CD14-positive monocyte (primary cell): ENCODE results near the gene FREM2. TPM values are rescaled to one million over a fixed set of nuclear protein-coding genes. Genes with fewer than 3 reads are reported as not detected.

Experiments used
- DNase-seq, 3 donors: peaks; one replicate each; pipeline ENCODE4 v3.0.0-alpha.2; 2011 to 2022
- H2AFZ ChIP-seq: 2 replicates; pipeline ENCODE4 v1.6.0; 2012; ENCODE audit warnings: mild to moderate bottlenecking, low read depth, low read length, inconsistent platforms; ENCODE audit not compliant: insufficient read depth, poor library complexity, severe bottlenecking
- H3K27ac ChIP-seq, 2 donors: 1 replicate in 1 of 2; 2 replicates in 1 of 2; pipeline ENCODE4 v1.5.1; 2012 to 2013; ENCODE audit warnings: low read length in 2 of 2, control low read depth in 1 of 2, inconsistent platforms in 1 of 2, low read depth in 1 of 2, mild to moderate bottlenecking in 1 of 2
- H3K27me3 ChIP-seq, 2 donors: one replicate each; pipeline versions ENCODE4 v1.6.0 to v1.6.1; 2011 to 2013; ENCODE audit warnings: low read length in 2 of 2; ENCODE audit not compliant: control insufficient read depth in 2 of 2, insufficient read depth in 2 of 2
- H3K36me3 ChIP-seq, 2 donors: replicated peaks in 1 of 2; 1 replicate in 1 of 2; 2 replicates in 1 of 2; pipeline versions ENCODE4 v1.5.1 to v1.6.1; 2012 to 2013; ENCODE audit warnings: low read length in 2 of 2, control low read depth in 1 of 2, inconsistent platforms in 1 of 2, mild to moderate bottlenecking in 1 of 2; ENCODE audit not compliant: insufficient read depth in 2 of 2, control insufficient read depth in 1 of 2
- H3K4me1 ChIP-seq, 2 donors: 1 replicate in 1 of 2; 2 replicates in 1 of 2; pipeline versions ENCODE4 v1.5.1 to v1.6.1; 2012 to 2013; ENCODE audit warnings: low read length in 2 of 2, control low read depth in 1 of 2, inconsistent platforms in 1 of 2, mild to moderate bottlenecking in 1 of 2, moderate library complexity in 1 of 2; ENCODE audit not compliant: insufficient read depth in 2 of 2, control insufficient read depth in 1 of 2
- H3K4me2 ChIP-seq: replicated peaks from 2 replicates; pipeline ENCODE3; 2012; ENCODE audit warnings: low read length, moderate library complexity, mild to moderate bottlenecking; ENCODE audit not compliant: poor library complexity, severe bottlenecking; ENCODE audit errors: extremely low read depth
- H3K4me3 ChIP-seq, 3 experiments: fragments of 200-600 bp in 1 of 3; sonication (generic) in 1 of 3; replicated peaks in 1 of 3; 1 replicate in 2 of 3; 2 replicates in 1 of 3; pipeline ENCODE4 v1.5.1; 2011 to 2013; ENCODE audit warnings: low read length in 3 of 3, mild to moderate bottlenecking in 3 of 3, control low read depth in 2 of 3, low read depth in 2 of 3, inconsistent platforms in 1 of 3, moderate library complexity in 1 of 3
- H3K79me2 ChIP-seq: 2 replicates; pipeline ENCODE4 v1.6.0; 2012; ENCODE audit warnings: mild to moderate bottlenecking, control low read depth, inconsistent platforms, low read length, moderate library complexity; ENCODE audit not compliant: insufficient read depth
- H3K9ac ChIP-seq: 2 replicates; pipeline ENCODE4 v1.6.0; 2017; ENCODE audit warnings: low read length, mild to moderate bottlenecking; ENCODE audit not compliant: insufficient read depth, poor library complexity, severe bottlenecking
- H3K9me3 ChIP-seq, 2 donors: replicated peaks in 1 of 2; 1 replicate in 1 of 2; 2 replicates in 1 of 2; pipeline versions ENCODE4 v1.5.1 to v1.6.1; 2012 to 2013; ENCODE audit warnings: low read length in 2 of 2, control low read depth in 1 of 2; ENCODE audit not compliant: control insufficient read depth in 1 of 2, insufficient read depth in 1 of 2
- H4K20me1 ChIP-seq: 2 replicates; pipeline ENCODE4 v1.6.0; 2012; ENCODE audit warnings: mild to moderate bottlenecking, low read length, control low read depth, moderate library complexity; ENCODE audit not compliant: insufficient read depth
- H3K27ac Mint-ChIP-seq, 7 donors: one replicate each; pipeline ENCODE4 v1.8.0; 2020; ENCODE audit warnings: mild to moderate bottlenecking in 7 of 7, mixed read lengths in 7 of 7, moderate library complexity in 6 of 7, inconsistent platforms in 2 of 7
- H3K27me3 Mint-ChIP-seq, 3 donors: one replicate each; pipeline ENCODE4 v1.8.0; 2021 to 2022; ENCODE audit warnings: low read depth in 3 of 3, mild to moderate bottlenecking in 3 of 3, mixed read lengths in 3 of 3, moderate library complexity in 3 of 3, inconsistent platforms in 1 of 3
- H3K36me3 Mint-ChIP-seq, 2 donors: one replicate each; pipeline ENCODE4 v1.8.0; 2020; ENCODE audit warnings: mixed read lengths in 2 of 2, inconsistent platforms in 1 of 2, mild to moderate bottlenecking in 1 of 2
- H3K4me1 Mint-ChIP-seq: one replicate; pipeline ENCODE4 v1.8.0; 2020; ENCODE audit warnings: mild to moderate bottlenecking, mixed read lengths
- H3K4me3 Mint-ChIP-seq, 2 donors: one replicate each; pipeline ENCODE4 v1.8.0; 2020; ENCODE audit warnings: mild to moderate bottlenecking in 2 of 2, mixed read lengths in 2 of 2, moderate library complexity in 1 of 2
- H3K9me3 Mint-ChIP-seq, 7 donors: one replicate each; pipeline ENCODE4 v1.8.0; 2020 to 2022; ENCODE audit warnings: mixed read lengths in 7 of 7, mild to moderate bottlenecking in 6 of 7, moderate library complexity in 6 of 7, inconsistent platforms in 2 of 7
- CTCF ChIP-seq: fragments of 200-600 bp; IDR thresholded peaks from one replicate; pipeline ENCODE4 v1.8.0; 2022; ENCODE audit warnings: antibody characterized with exemption, mild to moderate bottlenecking
- WGBS: methylation state at CpG from one replicate; pipeline ENCODE4 v1.1.5; 2013; ENCODE audit warnings: missing lambda C conversion rate; ENCODE audit not compliant: insufficient coverage; 5-methylcytosine and 5-hydroxymethylcytosine counted together
- intact Hi-C, 2 donors: fragments of 100-400 bp; cut with micrococcal nuclease; formaldehyde crosslinking; loops; one replicate each; pipeline versions ENCODE4 v1.15.0 to v1.15.1; 2023
- polyA plus RNA-seq, 3 donors: library from polyadenylated mRNA; depleted of rRNA in 1 of 3; unstranded in 2 of 3; stranded (reverse) in 1 of 3; fragments of 300-500 nt in 2 of 3; fragments of >200 nt in 1 of 3; fragmentation: Illumina TruSeq in 2 of 3; gene quantifications; 1 replicate in 2 of 3; 2 replicates in 1 of 3; pipeline ENCODE4 v1.2.3, GENCODE V29; 2012 to 2021

The FREM2 gene
- polyA plus RNA-seq, 3 donors: not detected

- no peak overlapping the region for H3K9ac ChIP-seq
- H3K36me3 ChIP-seq: no peaks in the 10 kb centered on the region
- no peak overlapping the region for H3K4me3 ChIP-seq
- H3K9me3 Mint-ChIP-seq: peaks cover 0 to 3% (median 0%) of the 10 kb centered on the region in 7 donors
- no peaks in the 10 kb centered on the region for H3K79me2 ChIP-seq
- H3K4me2 ChIP-seq: no peak overlapping the region
- H3K27me3 Mint-ChIP-seq: peaks cover 0 to 2% (median 2%) of the 10 kb centered on the region in 3 donors
- H3K27me3 ChIP-seq: no peaks in the 10 kb centered on the region
- no peak overlapping the region for H3K27ac ChIP-seq
- no peak for TF ChIP-seq CTCF
- intact Hi-C loops: no loop called here
- H3K36me3 Mint-ChIP-seq: no peaks in the 10 kb centered on the region
- no peaks in the 10 kb centered on the region for H4K20me1 ChIP-seq
- H3K4me1 Mint-ChIP-seq: no peaks in the 10 kb centered on the region
- WGBS: no CpG with 5 or more reads among the region's 2 CpGs
- H3K9me3 ChIP-seq: no peaks in the 10 kb centered on the region
- no peaks in the 10 kb centered on the region for H3K4me1 ChIP-seq
- no peak overlapping the region for H3K27ac Mint-ChIP-seq
- no peak for DNase-seq
- no peak overlapping the region for H3K4me3 Mint-ChIP-seq
- H2AFZ ChIP-seq: no peak overlapping the region
Observed at GRCh38 chr13:38713046-38713445, 26.2 kb downstream of the FREM2 start.

GRCh38 chr13:38718374-38718773 lies 31.5 kb downstream of the FREM2 start:
- Mint-ChIP-seq H3K4me1 (no peaks in the 10 kb centered on the region), H3K9me3 (peaks cover 0 to 4% (median 3%) of the 10 kb centered on the region in 7 donors), H3K27ac (no peak overlapping the region), H3K27me3 (peaks cover 0 to 2% (median 0%) of the 10 kb centered on the region in 3 donors), H3K36me3 (no peaks in the 10 kb centered on the region), H3K4me3 (no peak overlapping the region)
- Histone ChIP-seq H3K4me3 (no peak overlapping the region), H3K36me3 (no peaks in the 10 kb centered on the region), H4K20me1 (no peaks in the 10 kb centered on the region), H3K4me1 (no peaks in the 10 kb centered on the region), H3K27ac (no peak overlapping the region), H3K79me2 (no peaks in the 10 kb centered on the region), H3K9ac (no peak overlapping the region), H3K9me3 (no peaks in the 10 kb centered on the region), H2AFZ (no peak overlapping the region), H3K27me3 (no peaks in the 10 kb centered on the region), H3K4me2 (no peak overlapping the region)
- no peak for DNase-seq
- intact Hi-C loops: no loop called here
- WGBS: no CpG with 5 or more reads among the region's 4 CpGs
- no peak for TF ChIP-seq CTCF
